Kidney (tissue), 14 donors: ENCODE results near the gene TASOR. TPM values are rescaled to one million over a fixed set of nuclear protein-coding genes. Genes with fewer than 3 reads are reported as not detected.

ENCODE experiments used
- DNase-seq, 5 donors: peaks; one replicate each; pipeline ENCODE4 v3.0.0-alpha.2; 2013 to 2020
- FAIRE-seq: peaks from 2 replicates; lab custom pipeline; 2012; peaks lifted over from hg19 to GRCh38; lab: Jason Lieb, UNC
- H3K27ac ChIP-seq, 2 donors: one replicate each; pipeline ENCODE4 v1.7.0; 2013; ENCODE audit warnings: low read depth in 2 of 2, low read length in 2 of 2, inconsistent platforms in 1 of 2
- H3K27me3 ChIP-seq: one replicate; pipeline ENCODE4 v1.7.1; 2013; ENCODE audit warnings: low read length, inconsistent platforms; ENCODE audit not compliant: control insufficient read depth, insufficient read depth
- H3K36me3 ChIP-seq, 3 donors: one replicate each; pipeline versions ENCODE4 v1.7.0 to v1.7.1; 2013; ENCODE audit warnings: low read length in 3 of 3, control low read depth in 1 of 3, inconsistent platforms in 1 of 3; ENCODE audit not compliant: insufficient read depth in 3 of 3, control insufficient read depth in 2 of 3
- H3K4me1 ChIP-seq, 3 donors: one replicate each; pipeline versions ENCODE4 v1.7.0 to v1.7.1; 2013; ENCODE audit warnings: low read length in 3 of 3, inconsistent platforms in 1 of 3, low read depth in 1 of 3; ENCODE audit not compliant: control insufficient read depth in 2 of 3, insufficient read depth in 2 of 3
- H3K4me3 ChIP-seq, 3 donors: one replicate each; pipeline versions ENCODE4 v1.7.0 to v1.8.1; 2013; ENCODE audit warnings: low read length in 3 of 3, control low read depth in 1 of 3, inconsistent platforms in 1 of 3
- H3K9ac ChIP-seq, 3 donors: one replicate each; pipeline versions ENCODE4 v1.7.0 to v1.7.1; 2013; ENCODE audit warnings: low read length in 3 of 3, control low read depth in 1 of 3, inconsistent platforms in 1 of 3
- H3K9me3 ChIP-seq, 3 donors: one replicate each; pipeline versions ENCODE4 v1.7.0 to v1.7.1; 2013; ENCODE audit warnings: low read length in 3 of 3, control low read depth in 1 of 3, inconsistent platforms in 1 of 3; ENCODE audit not compliant: control insufficient read depth in 2 of 3, insufficient read depth in 1 of 3
- CTCF ChIP-seq: IDR thresholded peaks from 3 replicates; pipeline ENCODE4 v1.5.1; 2012; ENCODE audit warnings: mild to moderate bottlenecking, moderate library complexity, borderline replicate concordance; ENCODE audit not compliant: insufficient read depth; ENCODE audit errors: extremely low read depth
- intact Hi-C: fragments of 100-400 bp; cut with DNase I; formaldehyde crosslinking; loops from one replicate; pipeline ENCODE4 v1.11.1; 2022
- polyA plus RNA-seq: library from polyadenylated mRNA; stranded (reverse); fragments of 350-450 nt; fragmentation: Illumina TruSeq; extraction: RNeasy Lipid Tissue Mini Kit (QIAGEN cat#74804); gene quantifications from one replicate; pipeline ENCODE4 v1.2.3, GENCODE V29; 2014; ENCODE audit warnings: low read depth, low replicate concordance; ENCODE audit not compliant: insufficient read depth
- total RNA-seq: library from RNA; stranded (reverse); fragmentation: NEBNext Ultra II Directional; extraction: Animal tissue kit (Norgen Biotek cat#: 25700); gene quantifications from one replicate; pipeline ENCODE4 v1.2.1, GENCODE V29; 2021
- donor health status: control.
- donor health status: control.
- donor health status: control.
- donor health status: control.
- donor health status: control.
- donor health status: DM: yes; HTN: yes; CAD: no.
- donor health status: Normal renal cell carcinoma (clear cell type).

TASOR gene
- total and polyA plus RNA-seq, 2 donors from 2014 or later = 22.0 to 60.9 TPM

GRCh38 chr3:56684029-56684428 is 964 bp upstream of the TASOR start:
- DNase-seq (no peak), FAIRE-seq (no peak)
- peaks cover 0 to 3% (median 0%) of the 10 kb centered on the region in 3 donors for H3K9me3 ChIP-seq
- peaks cover 3 to 16% (median 4%) of the 10 kb centered on the region in 3 donors for H3K4me1 ChIP-seq
- no peak for TF ChIP-seq CTCF
- no peak overlapping the region for H3K4me3 ChIP-seq
- H3K27me3 ChIP-seq = no peaks in the 10 kb centered on the region
- H3K9ac ChIP-seq = no peak overlapping the region
- H3K36me3 ChIP-seq = no peaks in the 10 kb centered on the region
- intact Hi-C loops = no loop called here
- no peak overlapping the region for H3K27ac ChIP-seq

- TF ChIP-seq CTCF = no peak
- FAIRE-seq = no peak
Measured at GRCh38 chr3:56682462-56683121, 473 bp downstream of the TASOR start.

GRCh38 chr3:56681984-56682461 is 1.0 kb downstream of the TASOR start:
- Histone ChIP-seq H3K27me3 (no peaks in the 10 kb centered on the region), H3K4me1 (peaks cover 3 to 16% (median 4%) of the 10 kb centered on the region in 3 donors), H3K4me3 (peak overlapping the region; percentile 78 to 89 (median 85)), H3K27ac (peak overlapping the region; percentile 97 to 98), H3K9me3 (peaks cover 0 to 3% (median 0%) of the 10 kb centered on the region in 3 donors), H3K36me3 (no peaks in the 10 kb centered on the region), H3K9ac (peak overlapping the region; percentile 45 to 93 (median 66))
- intact Hi-C loops = no loop called here
- FAIRE-seq = no peak
- no peak for DNase-seq
- TF ChIP-seq CTCF = no peak

More at GRCh38 chr3:56682462-56683121, 473 bp downstream of the TASOR start:
- H3K36me3 ChIP-seq = no peaks in the 10 kb centered on the region
- H3K9ac ChIP-seq = peak overlapping the region; percentile 66 to 95 (median 93)
- peak overlapping the region; percentile 97 to 98 for H3K27ac ChIP-seq
- peak overlapping the region; percentile 78 to 89 (median 85) for H3K4me3 ChIP-seq
- intact Hi-C loops = no loop called here
- peaks cover 0 to 3% (median 0%) of the 10 kb centered on the region in 3 donors for H3K9me3 ChIP-seq
- peak; percentile 81 to 93 (median 89) for DNase-seq
- H3K27me3 ChIP-seq = no peaks in the 10 kb centered on the region
- H3K4me1 ChIP-seq = peaks cover 3 to 16% (median 4%) of the 10 kb centered on the region in 3 donors
